ENCODE results near the gene MANEA. TPM values are rescaled to one million over a fixed set of nuclear protein-coding genes. Genes with fewer than 3 reads are reported as not detected.

Gene MANEA
- total RNA-seq, 2 donors from 2014 or later, result 13.6 to 15.3 TPM

- H3K36me3 Mint-ChIP-seq, result peaks cover 11% of the 10 kb centered on the region
- no peaks in the 10 kb centered on the region for H3K9me3 Mint-ChIP-seq
- no peak overlapping the region for H3K4me3 Mint-ChIP-seq
- H3K4me1 Mint-ChIP-seq (ENCODE audit: low read depth in 2 of 2), result peaks cover 0 to 3% of the 10 kb centered on the region in 2 donors
- no peak for DNase-seq (ENCODE audit: low spot score)
- ATAC-seq, result no peak
- H3K27me3 Mint-ChIP-seq, result no peaks in the 10 kb centered on the region
- no peak overlapping the region for H3K27ac Mint-ChIP-seq
Observed at GRCh38 chr6:95601133-95601532, 23.8 kb downstream of the MANEA start.

GRCh38 chr6:95614094-95614493 lies 36.8 kb downstream of the MANEA start:
- Mint-ChIP-seq H3K36me3 (no peaks in the 10 kb centered on the region), H3K4me3 (no peak overlapping the region), H3K27ac (no peak overlapping the region), H3K27me3 (peaks cover 2 to 14% of the 10 kb centered on the region in 2 donors), H3K9me3 (no peaks in the 10 kb centered on the region), H3K4me1 (ENCODE audit: low read depth in 2 of 2) (no peaks in the 10 kb centered on the region)
- DNase-seq (ENCODE audit: low spot score), result no peak
- no peak for ATAC-seq

GRCh38 chr6:95629551-95629950 lies 52.2 kb downstream of the MANEA start:
- Mint-ChIP-seq H3K27me3 (peaks cover 0 to 9% of the 10 kb centered on the region in 2 donors), H3K27ac (no peak overlapping the region), H3K9me3 (peaks cover 10% of the 10 kb centered on the region), H3K4me1 (ENCODE audit: low read depth in 2 of 2) (no peaks in the 10 kb centered on the region), H3K36me3 (no peaks in the 10 kb centered on the region), H3K4me3 (no peak overlapping the region)
- ATAC-seq (no peak), DNase-seq (ENCODE audit: low spot score) (no peak)

DNA sequence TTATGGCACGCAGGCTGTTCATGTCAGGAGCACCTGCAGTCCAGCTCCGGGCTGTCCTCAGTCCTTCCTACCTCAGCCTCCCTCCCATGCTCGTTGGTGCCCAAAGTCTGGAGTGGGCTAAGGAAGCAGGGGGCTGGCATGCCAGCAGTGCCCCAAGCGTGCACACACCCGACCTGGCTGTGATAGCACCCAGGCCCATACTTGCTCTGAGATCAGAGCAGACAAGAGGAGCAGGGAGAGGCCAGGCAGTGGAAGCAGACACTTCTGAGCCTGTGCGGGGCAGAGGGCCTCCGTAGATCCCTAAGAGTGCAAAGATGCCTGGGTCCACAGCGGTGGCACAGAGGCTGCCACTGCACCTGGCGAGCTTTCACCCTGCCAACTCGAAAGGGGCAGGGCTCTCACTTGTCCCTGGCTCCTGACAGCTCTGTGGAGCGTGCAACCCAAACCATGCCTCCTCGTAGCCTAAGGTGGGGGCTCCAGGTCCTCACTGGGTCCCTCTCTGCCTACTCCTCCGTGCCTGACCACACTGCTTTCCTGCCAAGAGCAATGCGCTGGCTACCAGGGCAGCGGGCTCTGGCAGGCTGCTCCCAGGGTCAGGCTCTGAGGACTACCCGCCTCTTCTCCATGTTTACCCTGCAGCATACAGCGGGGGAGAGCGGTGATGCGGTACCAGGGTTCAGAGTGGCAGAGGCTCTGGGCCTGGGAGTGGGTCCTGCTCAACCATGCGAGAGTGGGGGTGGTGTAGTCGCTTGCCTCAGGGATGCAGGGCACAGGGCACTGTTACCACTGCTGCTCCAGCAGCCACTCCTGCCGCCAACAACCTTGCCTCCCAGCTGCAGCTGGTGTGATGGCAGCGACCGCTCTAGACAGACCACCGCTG lies 59.5 kb downstream of the MANEA start:
- H3K27me3 Mint-ChIP-seq, result peaks cover 0 to 9% of the 10 kb centered on the region in 2 donors

DNA sequence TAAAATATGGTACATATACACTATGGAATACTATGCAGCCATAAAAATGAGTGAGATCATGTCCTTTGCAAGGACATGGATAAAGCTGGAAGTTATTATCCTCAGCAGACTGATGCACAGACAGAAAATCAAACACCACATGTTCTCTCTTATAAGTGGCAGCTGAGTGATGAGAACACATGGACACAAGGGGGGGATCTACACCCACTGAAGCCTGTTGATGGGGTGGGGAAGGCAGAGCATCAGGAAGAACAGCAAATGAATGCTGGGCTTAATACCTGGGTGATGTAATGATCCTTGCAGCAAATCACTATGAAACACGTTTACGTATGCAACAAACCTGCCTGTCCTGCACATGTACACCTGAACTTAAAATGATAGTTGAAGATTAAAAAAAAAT lies 71.3 kb downstream of the MANEA start:
- H3K4me3 Mint-ChIP-seq, result no peak overlapping the region
- no peaks in the 10 kb centered on the region for H3K4me1 Mint-ChIP-seq (ENCODE audit: low read depth in 2 of 2)
- peaks cover 10% of the 10 kb centered on the region for H3K9me3 Mint-ChIP-seq
- DNase-seq (ENCODE audit: low spot score) (no peak), ATAC-seq (no peak)
- no peak overlapping the region for H3K27ac Mint-ChIP-seq
- peaks cover 4% of the 10 kb centered on the region for H3K36me3 Mint-ChIP-seq
- peaks cover 0 to 13% of the 10 kb centered on the region in 2 donors for H3K27me3 Mint-ChIP-seq

More for the DNA sequence above, 59.5 kb downstream of the MANEA start:
- H3K9me3 Mint-ChIP-seq, result peaks cover 4% of the 10 kb centered on the region
- ATAC-seq (peak in 1 of 2 donors; percentile 38), DNase-seq (ENCODE audit: low spot score) (no peak)
- H3K36me3 Mint-ChIP-seq, result no peaks in the 10 kb centered on the region
- no peaks in the 10 kb centered on the region for H3K4me1 Mint-ChIP-seq (ENCODE audit: low read depth in 2 of 2)
- no peak overlapping the region for H3K4me3 Mint-ChIP-seq
- no peak overlapping the region for H3K27ac Mint-ChIP-seq

DNA sequence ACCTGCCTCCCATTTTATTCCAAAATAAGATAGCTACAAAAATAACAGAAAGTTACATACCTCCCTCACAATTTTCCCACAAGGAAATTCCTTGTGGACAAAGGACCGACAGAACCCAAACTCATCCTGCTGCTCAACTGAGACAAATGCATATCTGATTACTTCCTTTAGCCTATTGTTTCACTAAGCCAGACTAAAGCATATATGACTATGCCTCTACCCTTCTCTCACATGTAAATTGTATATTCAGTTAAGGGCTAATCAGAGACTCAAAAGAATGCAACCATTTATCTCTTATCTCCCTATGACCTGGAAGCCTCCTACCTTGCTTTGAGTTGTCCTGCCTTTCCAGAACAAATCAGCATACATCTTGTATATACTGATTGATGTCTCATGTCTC lies 72.1 kb downstream of the MANEA start:
- Mint-ChIP-seq H3K36me3 (no peaks in the 10 kb centered on the region), H3K27me3 (peaks cover 0 to 8% of the 10 kb centered on the region in 2 donors), H3K27ac (no peak overlapping the region), H3K9me3 (peaks cover 6% of the 10 kb centered on the region), H3K4me1 (ENCODE audit: low read depth in 2 of 2) (no peaks in the 10 kb centered on the region), H3K4me3 (no peak overlapping the region)
- ATAC-seq, result no peak
- no peak for DNase-seq (ENCODE audit: low spot score)

- Mint-ChIP-seq H3K4me3 (no peak overlapping the region), H3K4me1 (ENCODE audit: low read depth in 2 of 2) (no peaks in the 10 kb centered on the region), H3K9me3 (peaks cover 3% of the 10 kb centered on the region), H3K27ac (no peak overlapping the region), H3K27me3 (no peaks in the 10 kb centered on the region), H3K36me3 (no peaks in the 10 kb centered on the region)
- ATAC-seq (no peak), DNase-seq (ENCODE audit: low spot score) (no peak)
Observed at GRCh38 chr6:95654176-95654575, 76.8 kb downstream of the MANEA start.

DNA sequence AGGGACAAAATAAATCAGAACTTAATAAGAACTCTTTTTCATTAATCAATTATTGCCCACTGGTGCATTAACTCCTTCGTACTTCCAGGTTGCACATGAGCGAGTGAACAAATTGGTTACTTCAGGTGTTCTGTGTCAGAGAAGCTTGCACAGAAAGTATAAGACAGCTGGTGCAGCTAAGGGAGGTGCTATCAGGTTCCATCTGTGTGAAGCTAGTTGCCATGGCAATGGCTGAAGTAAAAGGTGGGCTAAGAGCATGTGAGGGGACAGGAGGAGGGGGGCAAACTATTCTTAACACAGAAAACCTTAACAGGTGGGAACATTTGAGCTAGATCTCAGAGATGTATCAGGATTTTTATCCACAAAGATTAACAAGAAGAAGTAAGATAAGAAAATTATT lies 81.6 kb downstream of the MANEA start:
- no peaks in the 10 kb centered on the region for H3K36me3 Mint-ChIP-seq
- DNase-seq (ENCODE audit: low spot score) (no peak), ATAC-seq (no peak)
- H3K9me3 Mint-ChIP-seq, result peaks cover 8% of the 10 kb centered on the region
- H3K27me3 Mint-ChIP-seq, result no peaks in the 10 kb centered on the region
- H3K4me3 Mint-ChIP-seq, result no peak overlapping the region
- H3K27ac Mint-ChIP-seq, result no peak overlapping the region
- H3K4me1 Mint-ChIP-seq (ENCODE audit: low read depth in 2 of 2), result no peaks in the 10 kb centered on the region
